ENCODE results near the gene VEGFA.
"Not testable (repeated sequence)": the region's sequence is repeated elsewhere in the genome, so short reads cannot be mapped to it uniquely, and the experiment has no call there.

VEGFA gene

DNA sequence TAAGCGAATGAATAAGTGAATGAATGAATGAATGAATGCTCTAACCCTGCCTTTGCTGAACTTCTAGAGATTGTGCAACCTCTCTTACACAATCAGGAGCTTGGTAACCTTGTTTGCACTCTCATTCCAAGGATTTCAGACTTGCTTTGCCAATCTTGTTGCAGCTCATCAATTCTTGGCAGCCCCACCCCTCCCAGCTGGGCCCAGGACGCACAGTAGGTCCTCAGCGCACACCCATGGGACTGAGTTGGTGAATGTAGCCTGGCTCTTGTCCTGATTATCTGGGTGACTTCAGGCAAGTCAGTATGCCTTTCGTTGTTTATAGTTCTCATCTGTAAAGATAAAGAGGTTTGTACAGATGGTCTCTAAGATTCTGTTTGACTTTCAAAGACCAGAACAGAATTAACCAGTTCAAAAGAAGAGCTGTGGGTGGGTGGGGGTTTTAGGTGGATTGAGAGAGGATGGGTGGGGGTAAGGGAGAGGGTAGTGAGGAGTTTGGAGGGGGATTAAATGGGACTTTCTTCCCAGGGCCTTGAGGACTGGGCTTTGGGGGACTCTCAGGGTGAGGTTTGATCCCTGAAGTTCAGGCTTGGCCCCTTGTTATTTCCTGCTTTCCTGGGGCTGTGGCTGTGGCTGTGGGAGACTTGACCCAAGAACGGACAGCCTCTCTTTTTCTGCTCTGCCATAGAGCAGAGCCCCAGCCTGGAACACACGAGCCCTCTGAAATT is 33.2 kb downstream of the VEGFA start:
- DNase-seq (ENCODE audit: low read depth), result no peak

DNA sequence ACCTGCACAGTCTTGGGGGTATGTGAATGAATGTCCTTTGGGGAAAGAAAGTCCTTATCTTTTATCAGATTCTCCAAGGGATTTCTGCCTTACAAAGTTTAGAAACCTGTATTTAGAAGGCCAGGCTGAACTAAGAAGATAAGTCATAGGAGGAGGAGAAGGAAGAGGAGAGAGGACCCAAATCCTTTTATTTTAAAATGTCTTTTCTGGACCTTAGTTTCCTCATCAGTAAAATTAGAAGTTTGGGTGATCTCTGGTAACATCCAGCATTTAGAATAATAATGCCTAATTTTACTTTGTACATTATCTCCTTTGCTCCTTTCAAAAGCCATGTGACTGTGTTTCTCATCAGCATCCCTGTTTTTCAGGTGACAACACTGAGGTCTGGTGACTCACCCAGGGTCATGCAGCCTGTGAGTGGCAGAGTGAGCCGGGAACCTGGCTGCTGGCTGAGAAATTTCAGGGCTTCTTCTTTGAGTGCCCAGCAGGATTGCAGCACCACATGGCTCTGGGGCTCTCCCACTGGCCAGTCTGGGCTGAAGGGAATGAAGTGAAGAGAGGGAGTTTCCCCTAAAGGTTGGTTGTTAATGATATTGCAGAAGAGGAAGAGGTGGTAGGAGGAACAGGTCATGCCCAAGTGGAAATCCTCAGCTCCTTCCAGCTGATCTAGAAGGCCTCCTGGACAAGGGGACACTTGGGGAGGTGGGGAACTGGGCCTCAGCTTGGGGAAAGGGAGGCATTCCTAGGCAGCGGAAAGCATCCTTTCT is 34.0 kb downstream of the VEGFA start:
- DNase-seq (ENCODE audit: low read depth), result no peak

DNA sequence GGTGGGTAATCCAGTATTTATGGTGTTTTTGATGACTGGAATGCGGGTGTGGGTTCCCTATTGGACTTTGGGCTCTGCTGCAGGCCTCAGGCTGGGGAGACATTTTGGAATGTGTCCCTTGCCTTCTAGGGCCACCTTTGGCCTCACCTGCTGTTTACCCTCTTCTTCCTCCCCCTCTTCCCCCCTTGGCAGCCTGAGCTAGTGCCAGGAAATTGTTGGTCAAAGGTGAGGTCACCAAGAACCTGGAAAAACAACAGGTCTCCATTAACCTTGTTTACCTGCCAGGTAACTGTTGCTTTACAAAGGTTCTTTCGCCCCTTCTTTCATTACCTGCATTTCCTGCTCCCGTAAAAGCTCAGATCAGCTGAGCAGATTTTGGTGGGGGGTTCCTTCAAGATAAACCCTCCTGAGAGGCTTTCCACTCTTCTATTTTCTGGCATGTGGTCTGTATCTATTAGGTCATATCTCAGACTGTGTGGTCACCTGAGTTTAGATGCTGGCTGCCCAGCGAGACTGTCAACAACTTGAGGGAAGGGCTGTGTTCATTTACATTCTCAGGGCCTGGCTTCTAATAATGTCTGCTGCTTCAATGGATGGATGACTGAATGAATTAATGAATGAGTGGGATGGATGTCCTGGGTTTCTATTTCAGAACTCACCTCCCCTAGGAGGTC is 34.7 kb downstream of the VEGFA start:
- no peak for DNase-seq (ENCODE audit: low read depth)

DNA sequence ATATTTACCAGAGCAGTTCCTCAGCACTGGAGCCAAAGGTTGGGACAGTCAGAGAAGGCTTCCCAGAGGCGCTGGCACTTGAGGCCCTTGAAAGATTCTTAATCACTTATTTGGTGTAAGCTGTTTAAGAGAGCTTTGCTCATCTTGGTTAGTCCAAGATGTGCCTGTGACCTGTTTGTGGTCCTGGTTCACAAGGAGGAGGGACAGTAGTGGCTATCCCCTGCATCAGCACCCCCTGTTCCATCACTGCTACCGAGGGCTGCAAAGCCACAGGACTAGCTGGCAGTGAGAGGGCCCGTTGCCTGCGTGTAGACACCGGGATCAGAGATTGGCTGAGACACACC is 35.7 kb downstream of the VEGFA start:
- DNase-seq (ENCODE audit: low read depth), result no peak

DNA sequence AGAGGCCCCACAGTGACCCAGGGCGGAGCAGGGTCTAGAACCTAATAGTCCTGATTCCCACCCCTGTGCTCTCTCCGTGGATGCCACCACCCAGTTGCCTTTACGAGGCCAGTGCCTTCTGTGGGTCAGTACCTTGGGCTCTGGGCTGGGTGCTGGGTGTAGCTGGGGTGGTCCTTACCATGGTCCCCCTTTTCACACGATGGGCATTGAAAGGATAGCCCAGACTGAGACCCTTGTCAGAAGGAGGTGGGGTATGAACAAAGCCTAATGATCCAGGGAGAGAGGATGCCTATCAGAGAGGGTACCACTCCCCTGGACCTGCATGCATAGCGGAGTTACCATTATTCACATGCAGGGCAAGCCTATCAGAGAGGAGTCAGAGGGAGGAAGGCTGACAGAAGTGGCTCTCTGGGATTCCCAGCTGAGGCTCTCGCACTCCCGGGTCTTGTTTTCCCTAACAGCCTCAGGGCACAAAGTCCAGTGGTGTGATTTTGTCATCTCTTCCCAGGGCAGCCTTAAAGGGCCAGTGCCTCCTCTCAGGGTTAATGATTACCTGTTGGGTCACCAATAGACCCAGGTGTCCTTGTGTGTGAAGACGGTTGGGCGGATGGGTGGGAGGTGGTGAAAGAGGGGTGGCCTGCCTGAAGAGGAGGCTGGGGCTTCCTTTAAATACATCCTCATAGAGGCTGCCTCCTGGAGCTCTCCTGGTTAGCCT is 36.2 kb downstream of the VEGFA start:
- DNase-seq (ENCODE audit: low read depth), result no peak

DNA sequence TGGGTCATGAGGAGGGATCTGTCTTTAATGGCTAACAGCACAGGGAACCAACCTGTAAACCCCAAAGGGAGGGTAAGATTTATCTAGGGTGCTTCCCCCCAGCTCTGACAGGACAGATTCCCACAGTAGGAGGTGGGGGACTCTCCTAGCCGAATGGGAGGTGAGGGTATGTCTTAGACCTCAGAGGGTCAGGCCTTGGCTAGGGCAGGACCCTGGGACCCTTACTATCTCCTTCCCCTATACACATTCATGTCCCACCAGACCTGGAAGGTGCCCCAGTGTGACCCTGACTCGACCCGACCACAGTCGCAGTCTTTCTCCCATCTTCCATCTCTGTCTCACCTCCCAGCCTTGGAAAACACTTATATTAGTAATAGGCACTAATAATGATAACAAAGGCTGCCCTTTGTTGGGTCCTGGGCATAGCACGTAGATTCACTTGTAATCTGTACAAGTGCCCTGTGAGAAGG is 36.8 kb downstream of the VEGFA start:
- no peak for DNase-seq (ENCODE audit: low read depth)

DNA sequence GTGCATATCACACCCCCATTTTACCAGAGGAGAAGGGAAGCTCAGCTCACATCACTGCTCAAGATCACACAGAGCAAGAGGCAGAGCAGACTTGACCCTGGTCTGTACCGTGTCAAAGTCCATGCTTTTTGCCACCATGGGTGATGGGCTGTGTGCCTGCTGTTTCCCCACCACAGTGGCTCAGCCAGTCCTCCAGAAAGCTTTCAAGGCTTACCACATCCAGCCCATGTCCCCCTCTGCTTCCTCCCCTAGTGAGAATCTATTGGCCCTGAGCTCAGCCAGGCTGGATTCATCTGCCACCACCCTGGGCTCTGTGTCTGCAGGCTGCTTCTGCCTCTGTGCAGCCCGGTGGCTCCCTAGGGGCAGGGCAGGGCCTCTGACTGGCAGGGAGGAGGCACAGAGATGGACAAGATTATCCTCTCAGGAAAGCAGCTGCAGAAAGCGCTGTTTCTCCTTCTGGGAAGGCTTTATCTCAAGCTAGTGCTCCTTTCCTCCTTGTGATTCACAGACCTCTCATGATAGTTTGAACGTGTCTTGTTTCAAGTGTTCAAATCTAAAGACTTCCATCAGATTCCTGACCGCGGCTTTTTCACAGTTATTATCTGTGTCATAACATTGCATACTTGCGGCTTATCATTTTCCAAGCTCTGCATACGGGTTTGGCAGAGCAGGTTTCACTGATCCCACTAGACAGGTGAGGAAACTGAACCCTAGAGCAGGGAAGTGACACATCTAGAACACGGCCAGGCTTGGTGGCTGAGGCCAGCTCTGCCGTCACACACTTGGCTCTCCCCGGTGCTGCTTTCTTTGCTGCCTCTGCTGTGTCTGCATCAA is 37.4 kb downstream of the VEGFA start:
- no peak for DNase-seq (ENCODE audit: low read depth)

DNA sequence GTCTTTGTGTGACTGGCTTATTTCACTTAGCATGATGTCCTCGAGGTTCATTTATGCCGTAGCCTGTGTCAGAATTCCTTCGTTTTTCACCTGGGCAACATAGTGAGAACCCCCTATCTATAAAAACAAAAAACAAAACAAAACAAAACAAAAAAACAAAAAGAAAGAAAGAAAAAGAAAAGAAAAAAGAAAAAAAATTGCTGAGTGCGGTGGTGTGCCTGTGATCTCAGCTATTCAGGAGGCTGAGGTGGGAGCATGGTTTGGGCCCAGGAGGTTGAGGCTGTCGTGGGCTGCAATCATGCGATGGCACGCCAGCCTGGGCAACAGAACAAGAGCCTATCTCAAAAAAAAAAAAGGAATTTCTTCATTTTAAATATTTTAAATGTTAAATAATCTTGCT is 38.4 kb downstream of the VEGFA start:
- DNase-seq (ENCODE audit: low read depth), result no peak

DNA sequence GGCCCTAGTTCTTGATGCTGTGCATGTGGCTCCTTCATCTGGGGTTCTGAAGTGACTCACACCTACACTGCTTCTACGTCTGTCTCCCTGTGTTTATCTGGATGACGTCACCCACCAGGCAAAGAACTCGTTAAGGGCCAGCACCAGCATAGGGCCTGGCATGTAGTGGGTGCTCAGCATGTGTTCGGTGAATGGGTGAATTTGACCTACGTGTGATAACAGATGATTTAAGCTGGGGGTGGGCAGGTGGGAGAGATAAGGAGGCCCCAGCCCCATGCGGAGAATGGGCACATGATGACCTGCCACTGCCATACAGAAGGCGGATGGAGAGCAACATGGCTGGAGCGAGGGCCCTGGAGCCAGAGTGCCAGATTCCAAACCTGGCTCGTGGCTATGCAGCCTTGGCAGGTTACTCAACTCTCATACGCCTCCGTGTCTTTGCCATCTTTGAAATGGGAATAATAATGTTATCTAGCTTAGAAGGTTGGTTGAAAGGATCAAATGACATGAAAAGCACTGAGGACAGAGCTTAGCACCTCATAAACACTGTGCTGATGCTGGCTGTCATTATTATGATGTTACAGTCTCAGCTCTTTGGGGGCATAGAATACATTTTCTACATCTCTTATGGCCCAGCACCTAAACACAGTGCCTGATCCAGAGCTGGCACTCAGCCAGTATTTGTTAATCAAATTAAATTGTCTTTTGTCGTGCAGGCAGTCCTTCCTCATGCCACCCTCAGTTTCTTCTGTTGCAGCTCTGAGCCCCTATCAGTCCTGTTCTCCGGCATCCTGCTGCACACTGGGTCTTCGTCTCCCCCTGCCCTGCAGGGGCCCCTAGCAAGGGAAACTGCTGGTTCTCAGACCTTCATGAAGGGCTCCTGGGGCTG is 39.6 kb downstream of the VEGFA start:
- DNase-seq (ENCODE audit: low read depth), result no peak

DNA sequence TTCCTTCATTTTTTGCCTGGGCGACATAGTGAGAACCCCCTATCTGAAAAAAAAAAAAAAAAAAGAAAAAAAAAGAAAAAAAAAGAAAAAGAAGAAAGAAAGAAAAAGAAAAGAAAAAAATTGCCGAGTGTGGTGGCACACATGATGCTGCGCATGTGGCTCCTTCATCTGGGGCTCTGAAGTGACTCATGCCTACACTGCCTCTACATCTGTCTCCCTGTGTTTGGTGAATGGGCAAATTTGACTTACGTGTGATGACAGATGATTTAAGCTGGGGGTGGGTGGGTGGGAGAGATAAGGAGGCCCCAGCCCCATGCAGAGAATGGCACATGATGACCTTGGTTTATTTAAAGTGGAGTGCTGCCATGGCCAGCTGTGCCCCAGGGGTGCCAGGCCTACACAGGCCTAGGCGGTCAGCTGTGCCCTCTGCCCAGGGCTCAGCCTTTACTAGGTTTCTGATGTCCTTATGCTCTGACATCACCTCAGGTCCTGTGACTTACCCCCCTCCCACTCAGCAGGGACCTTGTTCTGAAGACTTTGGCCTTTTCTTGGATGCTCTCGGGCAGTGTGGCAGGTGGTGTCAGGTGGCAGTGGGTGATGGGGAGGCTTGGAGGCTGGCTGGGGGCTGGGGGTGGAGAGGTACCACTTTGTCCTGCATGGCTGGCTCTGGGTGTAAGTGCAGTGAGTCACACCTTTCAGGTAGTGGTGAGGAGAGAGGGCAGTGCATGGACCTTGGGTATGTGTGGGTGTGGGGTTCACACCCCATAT is 41.1 kb downstream of the VEGFA start:
- DNase-seq (ENCODE audit: low read depth), result no peak

DNA sequence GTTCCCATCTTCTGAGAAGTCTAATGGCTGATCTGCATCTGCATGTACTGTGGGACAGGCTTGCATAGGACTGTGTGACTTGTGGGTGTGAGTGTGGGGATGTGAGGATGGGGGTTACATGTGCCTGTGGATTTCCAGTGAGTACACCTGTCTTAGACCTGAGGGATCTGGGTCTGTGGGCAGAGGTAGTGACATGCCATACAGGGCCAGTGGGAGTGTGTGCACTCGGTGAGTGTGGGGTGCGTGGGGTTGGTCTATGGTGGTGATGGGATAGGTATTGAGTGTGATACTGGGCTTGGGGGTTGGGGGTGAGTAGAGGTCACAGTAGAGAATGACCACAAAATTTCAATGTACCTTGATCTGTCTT is 41.7 kb downstream of the VEGFA start:
- no peak for DNase-seq (ENCODE audit: low read depth)

DNA sequence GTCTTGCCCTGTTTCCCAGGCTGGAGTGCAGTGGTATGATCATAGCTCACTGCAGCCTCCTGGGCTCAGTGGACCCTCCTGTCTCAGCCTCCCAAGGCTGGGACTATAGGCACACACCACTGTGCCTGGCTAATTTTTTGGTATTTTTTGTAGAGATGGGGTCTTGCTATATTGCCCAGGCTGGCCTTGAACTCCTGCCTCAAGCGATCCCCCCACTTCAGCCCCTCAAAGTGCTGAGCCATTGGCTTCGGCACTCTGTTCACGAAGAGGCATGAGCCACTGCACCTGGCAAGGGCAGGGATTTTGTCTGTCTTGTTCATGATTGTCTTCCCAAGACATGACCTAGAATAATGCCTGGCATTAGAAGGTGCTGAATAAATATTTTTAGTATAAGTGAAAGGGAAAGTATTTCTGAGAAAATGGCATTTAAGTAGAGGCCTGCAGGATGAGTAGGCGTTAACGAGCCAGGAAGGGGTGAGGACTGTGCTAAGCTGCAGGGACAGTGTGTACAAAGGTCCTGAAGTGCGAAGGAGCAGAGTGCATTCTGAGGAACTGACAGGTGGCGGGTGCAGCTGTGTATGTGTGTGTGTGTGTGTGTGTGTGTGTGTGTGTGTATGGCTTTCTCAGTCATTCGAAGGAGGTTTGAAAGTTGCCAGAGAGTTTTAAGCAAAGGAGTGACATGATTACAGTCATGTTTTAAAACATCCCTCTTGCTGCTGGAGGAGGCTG is 43.0 kb downstream of the VEGFA start:
- DNase-seq (ENCODE audit: low read depth), result no peak

DNA sequence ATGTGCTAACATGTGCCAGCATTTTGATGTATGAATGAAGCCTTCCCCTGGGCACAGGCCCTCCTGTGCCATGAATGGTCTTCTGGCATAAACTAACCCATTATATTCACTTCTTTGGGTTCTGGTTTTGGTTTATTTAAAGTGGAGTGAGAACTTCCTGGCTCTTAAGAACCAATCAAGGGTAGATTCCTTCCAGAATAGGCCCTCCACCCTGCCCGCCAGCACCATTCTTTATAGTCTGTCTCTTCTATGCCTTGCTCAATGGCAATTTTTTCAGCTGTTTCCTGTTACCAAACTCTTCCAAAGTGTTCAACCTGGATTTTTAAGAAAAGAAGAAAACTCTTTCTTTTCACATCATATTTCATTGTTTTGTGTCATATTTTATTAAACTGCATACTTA is 44.1 kb downstream of the VEGFA start:
- DNase-seq (ENCODE audit: low read depth), result no peak

DNA sequence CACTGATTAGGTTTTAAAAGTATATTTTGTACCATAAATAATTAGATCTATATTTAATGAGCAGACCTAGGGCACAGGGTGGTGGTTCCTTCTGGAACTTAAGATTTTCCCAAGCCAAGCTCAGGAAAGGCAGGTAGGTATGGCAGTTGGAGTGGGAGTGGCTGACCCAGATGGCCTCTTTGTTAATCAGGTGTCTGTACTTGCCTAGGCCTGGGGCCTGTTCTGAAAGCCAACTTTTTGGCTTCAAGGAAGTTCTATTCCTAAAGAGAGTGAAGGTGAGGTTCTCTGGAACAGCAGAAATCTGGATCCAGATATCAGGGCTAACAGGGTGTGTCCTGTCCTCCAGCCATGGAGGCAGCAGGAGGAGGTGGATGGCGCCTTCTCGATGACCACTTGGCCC is 44.9 kb downstream of the VEGFA start:
- DNase-seq (ENCODE audit: low read depth), result no peak

DNA sequence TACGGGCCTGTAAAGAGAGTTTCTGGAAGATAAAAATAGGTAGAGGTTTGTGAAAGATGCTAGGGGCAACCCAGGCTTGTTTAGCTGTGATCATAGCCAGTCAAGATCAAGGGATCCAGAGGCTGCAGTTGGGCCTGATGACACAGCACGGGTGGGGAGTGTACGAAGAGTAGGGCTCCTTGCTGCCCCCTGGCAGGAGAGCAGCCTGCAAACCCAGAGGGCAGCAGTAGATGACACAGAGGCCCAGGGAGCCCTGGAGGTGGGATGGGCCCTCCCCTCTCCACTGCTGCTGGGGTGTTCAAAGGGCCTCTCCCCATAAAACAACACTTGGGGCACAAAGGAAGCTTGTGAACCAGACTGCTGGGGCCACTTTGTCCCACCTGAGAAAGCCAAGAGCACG is 47.2 kb downstream of the VEGFA start:
- no peak for DNase-seq (ENCODE audit: low read depth)

DNA sequence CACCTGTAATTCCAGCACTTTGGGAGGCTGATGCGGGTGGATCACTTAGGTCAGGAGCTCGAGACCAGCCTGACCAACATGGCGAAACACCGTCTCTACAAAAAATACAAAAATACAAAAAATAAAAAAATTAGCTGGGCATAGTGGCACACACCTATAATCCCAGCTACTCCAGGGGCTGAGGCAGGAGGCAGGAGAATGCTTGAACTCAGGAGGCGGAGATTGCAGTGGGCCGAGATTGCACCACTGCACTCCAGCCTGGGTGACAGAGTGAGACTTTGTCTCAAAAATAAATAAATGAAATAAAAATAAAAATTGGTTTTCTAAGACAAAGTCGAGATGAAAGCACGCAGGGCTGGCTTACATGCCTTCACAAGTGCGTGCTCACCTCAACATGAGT is 49.0 kb downstream of the VEGFA start:
- DNase-seq (ENCODE audit: low read depth), result not testable (repeated sequence)

DNA sequence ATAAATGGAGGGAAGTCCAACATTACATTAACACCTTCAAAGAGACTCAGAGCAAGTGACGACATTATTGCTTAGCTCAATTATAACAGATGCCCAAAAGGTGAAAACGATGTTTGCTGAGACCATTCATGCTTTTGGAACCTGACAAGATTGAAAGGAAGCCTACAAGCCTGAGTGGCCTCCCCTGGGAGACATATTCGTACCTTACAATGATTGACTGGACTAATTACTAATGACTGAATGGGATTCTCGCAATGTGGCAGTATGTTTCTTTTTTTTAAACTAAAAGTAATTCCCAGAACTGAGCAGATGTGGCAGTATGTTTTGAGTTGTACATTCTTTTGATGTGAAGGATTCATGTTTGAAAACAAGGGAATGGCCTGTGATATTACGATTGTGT is 49.9 kb downstream of the VEGFA start:
- no peak for DNase-seq (ENCODE audit: low read depth)

DNA sequence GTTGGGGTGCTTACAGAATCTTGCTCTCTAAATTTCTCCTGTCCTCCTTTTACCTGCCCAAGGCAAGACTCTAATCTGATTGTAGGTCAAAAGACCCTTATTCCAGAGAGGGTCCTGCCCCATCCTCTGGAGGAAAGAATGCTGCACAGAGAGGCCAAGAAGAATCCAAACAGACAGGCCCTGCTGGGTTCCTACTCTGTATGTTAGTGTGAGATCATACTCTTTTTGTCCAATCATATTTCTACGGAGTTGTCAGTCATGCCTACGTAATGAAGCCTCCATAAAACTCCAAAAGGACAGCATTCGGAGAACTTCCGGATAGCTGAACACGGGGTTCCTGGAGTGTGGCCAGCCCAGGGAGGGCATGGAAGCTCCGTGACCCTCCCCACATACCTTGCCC is 50.5 kb downstream of the VEGFA start:
- no peak for DNase-seq (ENCODE audit: low read depth)

Measured in T follicular helper cell (primary cell).